HT1080 (cell line): Measurements from ENCODE around the gene FARS2. TPM values are rescaled to one million over a fixed set of nuclear protein-coding genes. Genes with fewer than 3 reads are reported as not detected.

Source experiments
- DNase-seq: peaks from one replicate; pipeline ENCODE4 v3.0.0-alpha.2; 2015; ENCODE audit warnings: low read depth
- polyA plus RNA-seq, 2 experiments: library from polyadenylated mRNA; depleted of rRNA; stranded (reverse); fragments of >200 nt; gene quantifications; 2 replicates each; pipeline ENCODE4 v1.2.3, GENCODE V29; 2015
- total RNA-seq: library from RNA; depleted of rRNA; stranded (reverse); fragments of >200 nt; shearing (Covaris generic); gene quantifications from 2 replicates; pipeline ENCODE4 v1.2.3, GENCODE V29; 2014; rRNA removed

FARS2 gene
- total RNA-seq: 17.9 and 19.2 TPM in 2 replicates
- polyA plus RNA-seq (2015; cell fraction: cytosol; rRNA removed): 6.8 and 7.2 TPM in 2 replicates
- 7.7 and 8.3 TPM in 2 replicates for polyA plus RNA-seq (2015; cell fraction: nucleus; rRNA removed)

DNA sequence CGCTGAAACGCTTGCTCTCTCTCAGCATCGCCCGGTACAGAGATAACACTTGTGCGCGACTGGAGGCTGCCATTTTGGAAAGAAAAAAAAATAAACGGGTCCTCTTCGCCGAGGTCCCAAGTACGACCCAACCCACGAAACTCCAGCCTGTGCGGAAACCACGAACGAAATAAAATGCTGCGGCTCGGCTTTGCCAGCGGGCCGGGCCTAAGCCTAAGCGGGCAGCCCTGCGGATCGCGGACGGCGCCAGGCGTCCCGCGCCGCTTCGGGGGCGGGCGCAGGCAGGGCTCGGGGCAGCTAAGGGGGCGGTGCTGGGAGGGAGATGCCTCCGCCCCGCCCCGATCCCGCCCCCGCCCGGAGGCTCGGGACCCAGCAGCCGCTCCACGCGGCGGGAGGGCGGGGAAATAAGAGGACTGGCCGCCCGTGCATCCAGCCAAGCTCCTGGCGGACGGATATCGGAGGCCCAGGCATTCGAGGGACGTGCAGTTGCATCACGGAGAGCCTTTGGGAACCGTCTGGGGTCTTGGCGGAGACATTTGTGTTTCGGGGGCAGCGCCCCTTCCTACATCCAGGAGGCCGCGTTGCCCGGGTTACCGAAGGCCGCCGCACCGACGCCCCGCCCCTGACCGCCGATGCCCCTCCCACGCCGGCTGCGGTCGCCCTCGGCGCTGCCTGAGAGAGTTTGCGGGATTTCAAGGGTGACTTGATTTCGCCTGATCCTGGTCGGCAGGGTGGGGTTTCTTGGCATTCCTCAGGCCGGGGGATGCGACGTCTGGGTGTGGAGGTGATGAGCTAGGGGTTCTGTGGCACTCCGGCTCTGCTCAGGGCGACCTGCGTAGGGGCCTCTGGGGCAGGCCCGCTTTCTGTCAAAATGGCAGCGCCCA, at the start of gene FARS2, which contains the start of gene LYRM4:
Gene FARS2 (plus strand): TSS at position 853 of the 884 bp plus-strand sequence.
Gene LYRM4 (minus strand): TSS at position 290 of the 884 bp plus-strand sequence. CDS start 217 bp downstream, at position 73.
- peak; percentile 87 for DNase-seq

DNA sequence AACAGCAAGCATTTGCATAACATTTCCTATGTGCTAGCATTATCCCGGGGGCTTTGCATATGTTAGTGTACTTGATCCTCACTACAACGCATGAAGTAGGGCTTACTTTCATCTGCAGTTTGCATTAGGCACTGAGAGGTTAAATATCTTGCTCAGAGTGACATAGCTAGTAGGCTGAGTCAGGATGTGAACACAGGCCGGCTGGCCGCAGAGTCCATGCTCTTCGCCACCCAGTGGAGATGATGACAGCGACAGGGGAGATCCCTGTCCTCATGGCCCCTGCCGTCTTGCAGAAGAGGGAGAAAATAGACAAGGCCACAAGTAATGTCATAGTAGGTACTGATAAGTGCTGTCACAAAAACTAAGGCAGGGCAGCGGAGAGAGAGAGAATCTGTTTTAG, 47.5 kb upstream of the FARS2 start:
- DNase-seq: no peak

DNA sequence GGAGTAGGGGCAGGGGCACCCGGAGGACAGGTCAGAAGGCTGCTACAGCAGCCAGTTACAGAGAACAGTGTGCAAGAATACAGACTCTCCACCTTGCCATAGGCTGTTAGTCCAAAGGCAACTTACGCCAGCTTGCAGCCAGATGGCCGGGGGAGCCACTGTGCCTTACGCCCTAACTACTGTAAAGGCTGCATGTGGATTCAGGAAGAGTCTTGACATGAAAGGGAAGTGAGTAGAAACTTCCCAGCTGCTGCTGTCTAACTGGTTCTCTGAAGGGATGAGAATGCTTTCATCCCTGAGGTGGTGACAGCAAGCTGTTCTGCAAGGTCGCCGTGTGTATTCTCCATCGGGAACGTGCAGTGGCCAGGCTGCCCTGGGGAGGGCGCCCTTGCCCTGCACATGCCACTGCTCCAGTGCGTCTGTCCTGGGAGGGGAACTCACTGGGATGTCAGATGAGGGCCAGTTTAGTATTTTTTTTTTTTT, 46.7 kb upstream of the FARS2 start:
- DNase-seq: no peak

DNA sequence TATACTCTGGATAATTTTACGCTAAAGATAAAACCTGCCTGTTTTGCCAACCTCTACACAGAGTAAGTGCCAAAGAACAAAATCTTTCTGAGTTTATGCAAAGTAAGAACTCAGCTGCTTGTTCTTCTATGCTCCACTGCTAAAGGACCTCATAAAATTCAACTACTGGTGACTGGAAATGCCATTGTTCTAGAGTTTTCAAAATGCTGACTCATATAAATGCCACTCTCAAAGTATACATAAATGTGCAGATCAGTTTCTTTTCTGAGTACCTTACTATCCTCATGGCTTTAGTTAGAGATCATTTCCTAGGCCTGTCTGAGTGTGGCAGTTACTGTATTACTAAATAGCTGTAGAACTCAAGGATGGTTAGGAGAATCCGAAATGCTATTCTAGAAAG, 46.2 kb upstream of the FARS2 start:
- no peak for DNase-seq

DNA sequence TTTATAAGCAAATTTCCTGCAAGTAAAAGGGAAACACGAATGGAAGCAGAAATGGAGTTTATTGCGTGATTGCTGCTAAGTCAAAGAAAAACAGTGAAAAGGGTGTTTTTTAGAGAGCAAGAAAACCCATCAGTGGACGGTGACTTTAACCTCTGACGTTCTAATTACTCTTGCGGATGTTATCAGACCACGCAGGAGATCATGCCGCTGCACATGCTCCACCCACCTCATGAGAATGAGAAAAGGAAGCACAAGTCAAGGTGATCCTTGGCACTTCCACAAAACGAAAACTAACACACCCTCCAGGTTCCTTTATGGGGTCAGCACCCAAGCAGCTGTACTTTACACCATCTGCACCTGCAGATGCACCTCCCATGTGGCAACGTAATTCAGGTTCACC, 45.5 kb upstream of the FARS2 start:
- DNase-seq: no peak

DNA sequence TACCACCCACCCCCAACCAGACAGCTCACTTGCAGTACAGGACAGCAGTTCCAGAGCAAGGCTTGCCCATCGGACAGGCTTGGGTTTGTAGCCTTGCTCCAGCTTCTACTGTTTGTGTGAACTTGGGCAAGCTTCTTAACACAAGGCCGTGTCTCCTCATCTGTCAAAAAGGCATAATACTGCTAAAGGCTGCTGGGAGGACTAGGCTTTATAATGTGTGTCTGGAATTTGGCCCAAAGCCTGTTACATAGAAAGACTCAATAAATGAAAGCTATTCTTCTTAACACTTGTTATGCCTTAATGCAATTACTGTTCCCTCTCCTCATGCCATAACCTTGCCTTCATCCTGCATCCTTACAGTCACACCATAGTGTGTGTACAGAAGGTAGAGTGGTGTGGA, 44.0 kb upstream of the FARS2 start:
- no peak for DNase-seq

DNA sequence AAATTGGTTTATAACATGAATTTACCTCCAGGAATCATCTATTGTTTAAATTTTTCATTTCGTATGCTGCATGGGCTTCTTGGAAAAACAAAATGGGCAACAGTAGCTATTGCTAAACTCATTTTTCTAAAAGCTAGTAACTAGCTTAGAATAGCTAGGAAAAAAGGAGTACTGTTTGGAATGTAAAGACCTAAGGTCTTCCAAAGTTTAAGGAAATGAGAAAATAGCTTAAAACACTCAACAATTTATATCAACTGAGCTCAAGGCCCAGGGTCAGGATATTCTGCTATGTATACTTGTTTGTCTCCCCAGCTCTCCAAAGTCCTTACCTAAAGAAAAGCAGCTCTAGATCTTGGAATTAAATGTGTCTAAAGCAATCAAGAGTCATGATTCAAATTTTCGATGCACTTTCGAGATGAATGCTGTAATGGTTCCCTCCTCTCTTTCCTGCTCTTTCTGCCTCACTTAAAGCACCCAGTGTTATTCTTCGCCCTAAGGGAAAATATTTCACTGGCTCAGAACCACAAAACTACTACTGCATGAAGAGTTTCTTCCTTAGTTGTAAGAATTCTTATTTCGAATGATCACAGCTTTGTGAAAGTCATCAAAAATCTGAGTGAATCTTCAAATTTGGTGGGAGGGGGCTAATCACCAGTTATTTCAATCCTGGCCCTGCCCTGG, 42.2 kb upstream of the FARS2 start:
- no peak for DNase-seq

DNA sequence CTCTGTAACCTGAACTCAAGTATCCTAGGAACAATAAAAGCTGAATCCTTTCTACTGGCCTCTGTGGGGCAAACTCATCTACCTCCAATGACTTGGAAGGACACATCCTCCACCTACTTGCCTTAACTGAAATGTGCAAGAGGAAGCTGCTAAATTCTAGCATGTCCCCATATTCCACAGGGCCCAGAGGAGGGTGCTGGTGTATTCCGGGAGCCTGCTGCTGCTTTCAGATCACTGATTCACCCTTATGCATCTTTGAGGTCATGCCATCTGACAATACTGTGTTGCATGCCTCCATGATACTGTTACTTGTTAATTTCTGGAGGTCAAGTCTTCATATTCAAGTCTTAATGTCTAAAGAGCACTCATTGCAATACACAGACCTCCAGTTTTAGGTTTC, 40.9 kb upstream of the FARS2 start:
- DNase-seq: no peak

DNA sequence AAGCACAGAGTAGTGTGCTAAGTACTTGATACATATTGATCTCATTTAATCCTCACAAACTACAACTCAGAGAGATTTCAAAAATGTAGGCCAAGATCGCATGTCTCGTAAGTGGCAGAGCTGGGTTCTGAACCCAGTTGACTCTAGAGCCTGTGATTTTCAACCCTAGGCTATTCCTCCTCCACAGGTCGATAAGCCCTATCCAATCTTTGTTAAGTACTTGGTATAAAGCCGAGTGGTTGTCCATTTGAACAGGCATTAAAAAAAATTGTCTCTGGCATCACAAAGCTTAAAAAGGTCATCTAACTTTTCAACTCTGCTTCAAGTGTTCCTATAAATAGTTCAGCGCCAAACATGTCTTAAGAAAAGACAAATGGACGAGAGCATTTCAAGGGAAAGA, 38.0 kb upstream of the FARS2 start:
- DNase-seq: no peak

DNA sequence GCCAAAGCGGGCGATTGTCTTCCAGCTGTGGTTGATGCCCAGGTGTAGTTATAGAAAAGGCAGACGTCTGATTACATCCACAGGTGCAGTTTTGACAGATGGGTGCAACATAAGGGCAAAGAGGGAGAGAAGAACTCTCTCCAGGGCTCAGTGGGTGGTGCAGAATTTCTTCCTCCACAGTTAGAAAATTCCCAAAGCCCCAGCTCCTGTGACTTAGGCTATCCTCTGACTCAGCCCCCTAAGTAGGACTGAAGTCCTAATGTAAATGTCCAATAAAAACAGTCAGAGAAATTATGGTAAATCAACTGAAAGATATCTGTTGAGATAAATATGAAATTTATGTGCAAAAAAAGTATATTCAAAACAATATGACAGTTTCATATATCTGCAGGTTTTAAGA, 32.0 kb upstream of the FARS2 start:
- DNase-seq: no peak

DNA sequence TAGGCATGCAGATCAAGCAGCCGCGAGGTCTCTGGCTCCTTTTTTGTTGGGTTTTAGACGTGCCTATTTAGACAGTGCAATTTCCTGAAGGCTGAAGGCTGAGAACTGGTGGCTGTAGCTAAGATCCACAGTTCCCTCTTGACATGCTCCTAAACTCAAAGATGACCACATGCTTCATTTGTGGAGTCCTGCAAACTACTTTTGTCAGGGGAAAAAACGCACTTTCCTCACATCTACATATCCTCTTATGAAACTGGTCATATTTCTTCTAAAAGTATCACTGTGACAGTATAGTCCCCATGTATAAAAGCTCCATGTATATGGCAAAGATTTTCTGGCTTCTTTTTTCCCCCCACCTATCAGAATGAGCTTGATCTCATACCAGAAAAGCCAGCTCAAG, 31.2 kb upstream of the FARS2 start:
- no peak for DNase-seq

DNA sequence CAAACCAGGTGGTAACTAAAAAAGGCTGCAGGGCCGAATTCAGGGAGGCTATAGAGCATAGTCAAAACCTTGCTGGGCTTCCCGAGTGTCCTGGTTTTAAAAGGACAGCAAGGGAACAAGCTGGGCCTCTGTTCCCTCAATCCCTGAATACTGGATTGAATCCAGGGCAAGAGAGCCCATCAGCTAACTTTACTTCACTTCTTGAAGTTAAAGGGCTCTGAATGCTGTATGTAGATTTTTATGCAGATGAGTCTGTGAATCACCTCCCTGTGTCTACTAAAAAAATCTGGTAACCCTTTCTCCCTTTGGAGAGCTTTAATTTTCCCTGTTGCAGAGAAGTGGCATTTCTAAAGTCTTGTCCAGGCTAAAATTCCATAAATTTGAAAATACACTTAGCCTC, 30.0 kb upstream of the FARS2 start:
- DNase-seq: no peak

DNA sequence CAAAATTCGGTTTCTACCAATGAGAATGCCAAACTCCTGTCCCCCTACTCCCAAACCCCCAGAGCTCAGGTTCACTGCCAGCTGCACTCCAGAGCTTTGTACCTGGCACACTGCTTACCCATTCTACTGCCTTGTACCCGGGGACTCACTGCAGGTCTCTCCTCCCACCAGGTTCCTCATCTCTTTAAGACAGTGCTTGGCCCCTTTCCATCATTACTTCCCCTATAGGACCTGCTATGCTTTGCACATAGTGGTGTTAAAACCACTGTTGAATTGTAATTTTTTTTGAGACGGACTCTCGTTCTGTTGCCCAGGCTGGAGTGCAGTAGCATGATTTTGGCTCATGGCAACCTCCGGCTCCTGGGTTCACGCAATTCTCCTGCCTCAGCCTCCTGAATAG, 26.4 kb upstream of the FARS2 start:
- no peak for DNase-seq

DNA sequence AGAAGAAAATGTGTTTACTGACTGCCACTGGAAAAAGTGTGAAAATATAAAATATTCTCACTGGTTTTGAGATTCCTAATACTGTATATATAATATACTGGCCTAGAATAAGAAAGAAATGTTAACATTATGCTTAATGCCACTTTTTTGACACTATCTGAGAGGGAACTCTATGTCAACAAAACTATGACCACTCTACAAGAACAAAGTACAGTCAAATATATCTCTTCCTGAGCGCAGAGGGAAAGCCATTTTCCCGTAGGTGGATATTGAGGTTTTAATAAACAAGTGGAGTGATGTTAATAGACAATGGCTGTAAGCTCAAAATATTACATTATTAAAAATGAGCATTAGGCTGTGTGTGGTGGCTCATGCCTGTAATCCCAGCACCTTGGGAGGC, 25.5 kb upstream of the FARS2 start:
- DNase-seq: no peak

DNA sequence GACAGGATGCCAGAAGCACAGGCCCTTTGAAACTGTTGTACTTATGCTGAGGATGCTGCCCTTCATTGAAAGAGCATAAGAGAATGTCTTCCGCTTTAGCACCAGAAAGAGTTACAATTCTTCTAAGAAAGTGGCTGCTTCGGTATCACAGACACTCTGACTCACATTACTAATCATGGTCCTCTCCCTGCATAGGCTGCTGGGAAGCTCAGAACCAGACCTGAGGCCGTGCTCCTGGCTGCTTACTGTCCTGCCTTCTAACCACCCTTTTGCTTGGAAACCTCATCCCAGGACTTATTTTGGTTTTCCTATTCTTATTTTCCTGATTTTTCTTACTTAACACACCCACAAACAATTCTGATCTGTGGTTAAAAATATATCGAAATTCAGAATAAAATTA, 23.5 kb upstream of the FARS2 start:
- no peak for DNase-seq

DNA sequence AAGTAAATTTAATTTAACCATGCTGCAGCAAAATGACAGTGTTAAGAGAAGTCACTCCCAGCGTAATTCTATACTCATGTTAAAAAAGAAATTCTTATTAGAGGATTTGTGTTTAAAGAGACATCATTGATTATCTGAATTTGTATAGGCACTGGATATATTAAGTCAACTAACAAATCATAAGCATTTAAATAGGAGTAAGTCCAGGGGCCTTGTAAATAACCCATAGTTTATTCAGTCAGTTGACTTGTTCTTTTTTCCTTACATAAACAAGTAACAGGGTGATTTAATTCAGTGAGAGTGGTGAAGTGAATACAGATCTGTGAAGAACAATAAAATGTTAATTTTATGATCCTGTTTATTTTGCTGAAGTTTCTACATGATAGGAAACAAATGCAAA, 23.0 kb upstream of the FARS2 start:
- no peak for DNase-seq

DNA sequence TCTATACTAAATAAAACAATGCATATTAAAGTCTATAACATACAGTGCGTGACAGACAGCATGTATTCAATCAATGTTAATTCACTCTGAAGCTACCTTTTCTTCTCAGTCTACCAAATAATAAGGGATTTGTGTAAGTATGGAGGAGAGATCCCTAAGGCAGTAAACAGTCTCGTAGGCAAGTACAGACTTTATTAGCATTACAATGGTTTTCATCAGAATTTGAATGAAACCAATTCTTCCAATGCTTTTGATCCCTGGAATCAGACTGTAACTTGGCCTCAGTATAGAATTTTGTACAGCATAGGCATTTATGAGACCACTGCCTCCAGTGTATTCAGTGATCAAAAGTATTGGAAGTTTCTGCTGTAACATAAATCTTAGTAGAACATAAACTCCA, 20.1 kb upstream of the FARS2 start:
- no peak for DNase-seq

DNA sequence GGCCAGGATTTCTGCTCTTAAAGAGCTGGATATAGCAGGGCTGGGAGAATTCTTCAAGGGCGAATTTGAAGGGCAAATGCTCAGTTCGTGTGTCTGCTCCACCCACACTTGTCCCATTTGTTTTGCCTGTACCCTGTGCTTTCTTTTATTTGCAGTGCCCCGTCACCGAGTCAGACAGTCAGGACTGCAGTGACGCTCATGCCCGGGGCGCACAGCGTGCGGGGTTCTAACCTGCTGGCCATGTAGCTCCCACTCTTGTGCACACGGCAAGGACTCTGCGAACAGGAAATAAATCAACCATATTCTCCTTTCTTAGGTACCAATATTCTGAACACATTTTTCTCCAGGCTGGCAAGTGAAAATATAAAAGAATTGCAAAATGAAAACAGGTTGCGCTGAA, 18.2 kb upstream of the FARS2 start:
- no peak for DNase-seq

DNA sequence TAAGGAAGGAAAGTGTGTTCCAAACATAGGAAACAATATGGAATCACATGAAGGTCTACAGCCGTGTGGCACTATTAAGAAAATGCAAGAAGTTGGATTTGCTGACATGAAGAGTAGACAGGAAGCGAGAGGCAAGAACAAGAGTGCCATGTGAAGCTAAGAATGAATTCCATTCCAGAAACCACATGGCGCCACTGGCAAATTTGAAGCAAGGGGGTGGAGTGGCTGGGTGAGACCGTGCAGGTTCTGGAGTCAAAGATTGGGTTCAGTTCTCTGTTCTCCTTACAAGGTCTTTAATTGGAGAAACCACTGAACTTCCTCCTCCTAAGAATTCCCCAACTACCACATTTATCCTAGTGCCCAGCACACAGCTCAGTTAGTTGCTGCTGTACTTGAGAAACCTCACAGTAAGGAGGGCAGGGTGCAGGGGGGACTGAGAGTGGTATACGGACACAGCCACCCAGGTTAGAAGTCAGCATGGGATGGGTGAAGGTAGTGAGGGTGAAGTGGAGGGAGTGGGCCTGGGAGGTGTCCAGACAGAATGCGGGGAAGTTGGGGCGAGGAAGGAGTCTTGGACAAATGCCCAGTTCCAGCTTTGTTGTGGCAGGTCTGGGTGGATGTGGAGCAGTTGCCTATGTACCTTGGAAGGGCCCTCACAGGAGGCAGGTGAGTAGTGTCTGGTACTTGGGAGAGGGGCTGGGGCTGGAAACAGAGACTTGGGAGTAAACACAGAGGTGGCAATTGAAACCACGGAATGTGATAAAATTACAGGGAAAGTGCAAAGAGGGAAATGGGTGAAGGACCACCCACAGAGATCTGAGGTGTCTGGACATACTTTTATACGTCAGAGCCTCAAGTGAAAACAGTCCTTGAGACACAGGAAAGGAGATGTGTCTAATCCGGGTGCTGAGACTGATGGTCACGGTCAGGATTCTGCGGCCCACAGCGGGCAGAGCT, 14.9 kb upstream of the FARS2 start:
- no peak for DNase-seq

DNA sequence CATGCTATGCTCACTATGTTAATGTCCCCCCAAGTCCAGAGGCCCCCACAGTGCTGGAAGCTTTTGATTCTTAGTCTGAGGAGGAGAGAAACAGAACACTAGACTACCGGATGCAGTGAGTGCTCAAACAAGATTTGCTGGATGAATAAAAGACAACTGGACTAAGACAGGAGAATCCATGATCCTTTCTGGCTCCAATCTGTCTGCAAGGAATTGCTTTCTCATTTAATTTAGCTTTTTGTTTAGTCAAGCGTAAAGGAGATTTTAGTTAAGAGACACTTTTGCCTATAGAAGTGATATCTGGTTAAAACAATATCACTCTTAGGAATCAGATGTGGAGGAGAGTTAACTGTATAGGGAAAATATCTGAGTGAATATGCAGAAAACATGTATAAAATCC, 14.1 kb upstream of the FARS2 start:
- no peak for DNase-seq
